GM21526 (cell line): ENCODE data around the gene TTC16.
"Not testable (repeated sequence)": the region's sequence is repeated elsewhere in the genome, so short reads cannot be mapped to it uniquely, and the experiment has no call there.

ENCODE experiments used
- ATAC-seq: cut with Tn5 transposase; IDR thresholded peaks from one replicate; pipeline ENCODE4 v1.9.1; 2021; ENCODE audit warnings: moderate library complexity; ENCODE audit not compliant: unreplicated experiment, low FRiP score

TTC16 gene

DNA sequence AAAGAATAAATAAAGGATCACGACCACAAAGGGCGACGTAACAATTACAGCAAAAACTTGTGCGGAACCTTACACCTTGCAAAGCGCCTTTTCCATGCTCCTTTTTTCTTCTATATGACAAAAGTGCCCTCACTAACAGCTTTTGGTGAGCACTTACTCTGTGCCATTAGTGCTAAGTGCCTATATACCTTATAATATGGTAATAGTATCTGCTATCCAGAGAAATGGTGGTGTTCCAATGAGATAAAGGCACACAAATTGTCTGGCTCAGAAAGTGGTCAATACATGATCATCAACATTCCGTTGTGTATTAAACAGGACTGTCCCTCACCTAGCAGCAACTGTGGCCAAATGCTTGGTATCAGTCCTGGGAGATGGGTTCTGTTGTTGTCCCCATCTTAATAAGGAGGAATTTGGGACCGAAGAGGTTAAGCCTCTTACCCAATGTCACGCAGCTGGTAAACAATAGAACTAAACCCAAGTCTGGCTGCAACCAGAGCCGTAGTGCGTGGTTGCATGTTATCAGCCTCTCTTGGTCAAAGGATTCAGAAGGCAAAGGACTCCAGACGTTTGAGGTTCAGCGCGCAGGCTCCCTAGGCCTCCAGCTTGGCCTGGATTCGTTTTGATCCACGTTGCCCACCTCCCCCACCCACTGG lies 19.8 kb downstream of the TTC16 start:
- no peak for ATAC-seq

DNA sequence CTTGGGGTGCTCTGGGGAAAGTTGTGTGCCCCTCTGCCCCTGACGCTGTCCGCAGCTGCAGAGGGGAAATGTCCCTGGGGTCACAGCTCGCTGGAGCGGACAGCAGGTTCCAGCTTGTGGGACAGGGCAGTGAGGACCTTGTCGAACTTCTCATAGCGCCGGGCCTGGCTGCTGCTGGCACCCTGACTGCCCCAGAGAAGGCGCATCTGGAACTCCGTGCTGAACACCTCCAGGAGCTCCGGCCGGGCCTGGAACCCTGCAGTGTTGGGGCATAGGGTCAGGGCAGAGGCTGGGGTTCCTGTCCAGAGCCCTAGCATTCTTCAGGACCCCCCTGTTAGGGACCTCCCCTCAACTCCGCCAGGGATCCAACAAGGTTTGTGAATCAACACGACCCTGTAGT lies 22.8 kb downstream of the TTC16 start:
- no peak for ATAC-seq

DNA sequence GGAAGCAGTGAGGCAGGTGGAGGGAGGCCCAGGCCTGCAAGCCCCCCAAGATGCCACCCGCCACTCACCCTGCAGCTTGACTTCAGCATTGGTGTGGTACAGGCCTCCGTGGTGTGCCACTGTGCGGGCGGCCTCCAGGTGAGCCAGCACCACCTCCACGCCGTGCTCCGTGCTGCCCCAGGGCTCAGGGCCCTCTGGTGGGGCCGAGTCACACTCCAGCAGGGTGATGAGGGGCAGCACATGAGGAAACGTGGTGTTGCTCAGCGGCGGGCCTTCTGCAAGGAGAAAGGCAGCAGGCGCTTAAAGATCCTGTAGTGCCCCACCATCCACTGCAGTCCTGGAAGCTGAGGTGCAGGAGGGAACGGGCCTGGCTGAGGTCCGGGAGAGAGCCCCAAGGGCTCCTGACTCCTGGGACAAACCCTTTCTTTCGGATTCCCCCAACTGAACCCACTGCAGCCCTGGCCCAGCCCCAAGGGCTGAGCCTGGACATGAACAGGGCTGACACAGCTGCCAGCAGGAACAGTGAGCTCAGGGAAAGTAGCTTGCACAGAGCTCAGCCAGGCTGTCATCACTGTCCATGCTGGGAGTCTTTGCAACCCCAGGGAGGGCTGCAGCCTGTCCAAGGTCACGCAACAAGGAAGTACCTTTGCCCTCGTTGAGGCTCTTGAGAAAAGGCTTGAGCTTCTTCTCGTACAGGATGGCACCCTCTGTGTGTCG lies 23.9 kb downstream of the TTC16 start:
- no peak for ATAC-seq

DNA sequence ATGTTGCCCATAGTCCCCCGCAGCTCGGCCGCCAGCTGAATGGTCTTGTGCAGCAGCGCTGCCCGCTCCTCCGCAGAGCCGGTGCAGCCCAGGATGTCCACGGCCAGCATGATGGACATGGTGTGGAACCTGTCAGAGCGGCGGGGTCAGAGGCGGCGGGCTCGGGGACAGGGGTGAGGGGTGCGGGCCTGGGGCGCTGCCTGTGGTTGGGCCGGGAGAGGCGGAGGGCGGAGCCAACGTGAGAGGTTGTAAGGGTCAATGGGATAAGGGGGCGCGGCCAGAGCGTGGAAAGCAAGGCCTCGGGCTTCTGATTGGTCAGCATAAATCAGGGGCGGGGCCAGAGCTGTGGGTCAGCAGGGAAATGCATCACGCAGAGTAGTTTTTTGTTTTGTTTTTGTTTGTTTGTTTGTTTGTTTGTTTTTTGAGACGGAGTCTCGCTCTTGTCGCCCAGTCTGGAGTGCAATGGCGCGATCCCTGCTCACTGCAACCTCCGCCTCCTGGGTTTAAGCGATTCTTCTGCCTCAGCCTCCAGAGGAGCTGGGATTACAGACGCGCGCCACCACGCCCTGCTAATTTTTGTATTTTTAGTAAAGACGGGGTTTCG lies 26.1 kb downstream of the TTC16 start:
- ATAC-seq, result no peak

DNA sequence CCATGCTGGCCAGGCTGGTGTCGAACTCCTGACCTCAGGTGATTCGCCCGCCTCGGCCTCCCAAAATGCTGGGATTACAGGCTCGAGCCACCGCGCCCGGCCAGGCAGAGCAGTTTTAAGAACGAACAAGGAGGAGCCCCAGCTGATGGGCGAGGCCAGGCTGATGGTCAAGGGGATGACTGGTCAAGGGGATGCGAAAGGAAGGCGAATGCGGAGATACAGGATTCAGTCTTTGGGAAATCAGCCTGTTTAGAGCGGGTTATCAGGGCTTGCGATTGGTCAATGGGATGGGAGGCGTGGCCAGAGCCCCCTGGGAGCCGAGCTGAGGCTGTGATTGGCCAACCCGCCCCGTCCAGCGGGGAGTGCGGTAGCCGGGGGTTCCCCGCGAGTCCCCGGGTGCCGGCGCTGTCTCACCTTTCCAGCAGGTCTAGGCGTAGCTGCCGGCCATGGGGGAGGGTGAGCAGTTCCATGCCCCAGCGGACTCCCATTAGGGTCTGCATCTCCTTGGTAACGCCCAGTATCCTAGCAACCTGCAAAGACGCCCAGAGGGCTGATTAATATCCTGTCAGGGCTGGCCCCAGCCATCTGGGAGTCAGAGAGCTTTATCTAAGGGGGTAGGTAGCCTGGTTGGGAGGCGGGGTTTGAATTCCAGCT lies 26.7 kb downstream of the TTC16 start:
- no peak for ATAC-seq

DNA sequence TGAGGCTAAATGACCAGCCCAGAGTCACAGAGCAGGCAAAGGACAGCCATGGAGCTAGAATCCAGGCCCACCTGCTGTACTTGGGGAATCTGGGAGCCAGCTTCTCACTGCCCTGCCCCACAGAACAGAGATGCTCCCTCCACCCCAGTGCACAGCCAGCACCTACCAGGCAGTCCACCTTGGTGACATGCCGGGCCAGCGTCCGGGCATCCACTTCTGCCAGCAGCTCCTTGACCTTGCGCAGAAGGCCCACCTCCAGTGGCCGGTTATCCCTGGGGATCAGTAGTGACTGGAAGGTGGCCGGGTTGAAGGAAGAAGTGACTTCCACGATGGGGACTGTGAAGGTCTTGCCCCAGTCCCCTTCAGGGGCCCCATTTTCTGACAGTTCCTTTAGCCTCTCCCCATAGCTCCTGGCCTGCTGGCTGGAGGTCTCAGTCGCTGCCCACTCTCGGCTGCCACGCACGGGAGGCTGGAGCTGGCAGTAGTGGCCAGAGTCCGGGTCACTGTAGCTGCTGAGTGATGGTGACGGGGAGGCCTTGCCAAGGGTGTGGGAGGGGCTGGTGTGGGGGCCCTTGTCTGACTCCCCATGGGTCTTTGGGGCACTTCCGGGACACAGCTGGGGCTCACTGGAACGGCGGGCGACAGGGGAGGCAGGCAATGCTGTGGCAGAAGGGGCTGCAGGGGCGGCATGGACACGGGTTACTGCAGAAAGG lies 28.7 kb downstream of the TTC16 start:
- no peak for ATAC-seq

DNA sequence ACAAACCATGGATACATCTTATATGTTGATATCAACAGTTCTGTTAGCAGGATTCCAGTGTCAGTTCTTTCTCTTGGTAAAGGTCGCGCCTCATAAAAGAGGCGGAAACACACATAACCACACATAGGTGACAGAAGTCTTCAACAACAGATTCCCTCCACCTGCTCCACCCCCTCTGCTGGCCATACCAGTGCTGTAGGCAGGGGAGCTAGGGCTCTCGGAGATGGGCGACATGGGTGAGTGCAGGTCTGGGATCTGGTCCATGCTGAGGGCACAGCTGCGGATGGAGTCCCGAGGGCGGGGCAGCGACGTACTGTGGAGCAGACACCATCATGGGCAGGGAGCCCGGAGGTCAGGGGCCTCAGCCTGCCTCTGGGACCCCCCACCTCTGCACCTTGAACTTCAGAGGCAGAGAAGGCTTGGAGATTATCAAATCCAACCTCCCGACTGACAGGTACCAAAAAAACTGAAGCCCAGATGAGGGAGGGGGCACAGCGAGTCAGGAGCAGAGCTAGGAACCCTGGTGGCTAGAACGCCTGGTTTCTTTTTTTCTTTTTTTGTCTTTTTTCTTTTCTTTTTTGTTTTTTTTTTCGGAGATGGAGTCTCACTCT lies 31.2 kb downstream of the TTC16 start:
- ATAC-seq, result no peak

DNA sequence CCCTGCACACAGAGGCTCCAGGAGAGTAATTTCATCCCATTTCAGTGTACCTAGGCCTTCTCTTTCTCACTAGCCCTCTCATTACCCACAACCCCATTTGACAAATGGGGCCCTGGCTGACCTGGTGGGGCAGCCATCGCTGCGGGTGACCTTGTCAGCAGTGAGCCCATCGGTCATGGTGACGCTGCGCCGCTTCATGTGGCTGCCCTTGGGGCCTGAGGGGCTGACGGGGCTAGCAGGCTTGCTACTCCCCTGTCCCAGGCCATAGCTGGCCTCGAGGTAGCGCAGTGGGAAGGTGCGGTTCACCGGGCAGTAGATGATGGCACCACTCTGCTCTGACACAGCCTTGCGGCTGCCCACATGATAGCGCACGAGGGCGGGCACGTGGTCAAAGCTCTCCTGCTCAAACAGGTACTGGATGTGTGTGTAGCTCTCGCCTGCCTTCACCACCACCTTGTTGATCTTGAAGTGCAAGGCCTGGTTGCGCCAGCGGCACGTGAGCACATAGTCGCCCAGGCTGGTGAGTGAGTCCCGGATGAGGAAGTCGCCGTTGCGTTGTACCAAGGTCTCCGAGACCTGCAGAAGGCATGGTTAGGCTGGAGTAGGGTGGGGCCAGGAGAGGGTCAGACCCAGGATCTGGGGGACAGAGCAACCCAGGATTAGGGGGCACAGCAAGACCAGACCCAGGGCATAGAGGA lies 33.4 kb downstream of the TTC16 start:
- ATAC-seq, result no peak

DNA sequence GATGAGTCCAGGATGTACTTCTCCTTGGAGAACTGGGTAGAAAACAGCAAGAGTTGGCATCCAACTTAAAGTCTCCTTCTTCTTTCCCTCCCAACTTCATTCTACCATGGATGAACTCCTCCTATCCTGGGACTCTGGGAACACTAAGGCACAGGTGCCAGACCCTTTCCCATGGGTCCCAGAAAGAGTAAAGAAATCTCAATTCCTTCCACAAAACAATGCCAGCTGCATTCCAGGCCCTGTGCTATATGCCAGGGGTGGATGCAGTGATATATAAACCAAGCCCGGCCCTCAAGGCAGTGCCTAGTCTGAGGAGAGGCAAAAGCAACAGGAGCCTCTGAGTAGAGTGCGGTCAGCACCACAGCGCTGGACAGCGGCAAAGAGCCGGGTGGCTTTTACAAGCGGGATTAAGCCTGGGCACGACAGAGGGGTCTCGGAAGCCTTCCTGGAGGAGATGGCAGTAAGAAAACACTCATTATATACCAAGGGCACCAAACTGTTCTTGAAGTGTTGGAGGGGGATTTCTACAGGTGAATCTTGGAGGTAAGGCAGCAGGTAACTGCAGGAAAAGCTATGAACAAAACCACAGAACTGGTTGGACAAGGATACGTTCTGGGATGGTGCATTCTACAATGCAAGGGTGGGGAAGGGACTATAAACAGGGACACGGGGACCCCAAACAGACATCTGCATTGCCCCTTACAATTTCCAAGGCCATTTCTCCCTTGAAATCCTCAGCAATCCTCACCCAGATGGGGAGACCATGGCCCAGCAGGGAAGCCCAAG lies 35.6 kb downstream of the TTC16 start:
- no peak for ATAC-seq

DNA sequence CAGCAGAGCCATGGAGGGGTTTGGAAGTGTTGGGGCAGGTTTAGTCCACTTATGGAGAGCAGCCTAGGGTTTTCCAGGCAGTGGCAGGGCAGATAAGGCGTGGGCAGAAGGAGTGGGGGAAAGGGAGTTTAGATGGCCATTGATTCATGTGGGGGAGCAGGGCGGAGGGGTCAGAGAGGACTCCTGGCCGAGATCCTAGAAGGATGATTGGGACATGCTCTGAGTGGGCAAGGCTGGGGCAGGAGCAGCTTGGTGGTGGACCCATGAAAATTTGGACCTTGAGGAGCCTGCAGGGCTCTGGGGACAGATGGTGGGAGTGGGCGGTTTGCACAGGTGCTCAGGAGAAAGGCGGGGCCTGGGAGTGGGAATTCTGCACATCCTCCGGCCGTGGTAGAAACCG lies 37.3 kb downstream of the TTC16 start:
- no peak for ATAC-seq

DNA sequence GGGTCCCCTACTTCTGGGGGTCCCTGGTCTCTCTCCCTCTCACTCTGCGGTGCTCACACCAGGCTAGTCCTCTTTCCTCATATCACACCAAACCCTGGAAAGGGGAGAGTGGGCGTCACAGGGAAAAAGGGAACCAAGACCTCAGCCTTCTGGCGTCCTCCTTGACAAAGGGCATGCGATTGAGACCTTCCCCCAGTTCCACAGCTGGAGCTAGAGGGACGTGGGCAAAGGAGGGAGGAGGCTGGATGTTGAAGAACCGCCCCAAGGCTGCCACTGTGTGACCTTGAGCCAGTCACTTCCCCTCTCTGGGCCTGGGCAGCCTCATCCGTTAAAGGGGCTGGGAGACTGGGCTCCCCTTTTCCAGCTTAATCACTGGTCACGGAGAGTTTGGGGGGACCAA lies 37.7 kb downstream of the TTC16 start:
- ATAC-seq, result no peak

DNA sequence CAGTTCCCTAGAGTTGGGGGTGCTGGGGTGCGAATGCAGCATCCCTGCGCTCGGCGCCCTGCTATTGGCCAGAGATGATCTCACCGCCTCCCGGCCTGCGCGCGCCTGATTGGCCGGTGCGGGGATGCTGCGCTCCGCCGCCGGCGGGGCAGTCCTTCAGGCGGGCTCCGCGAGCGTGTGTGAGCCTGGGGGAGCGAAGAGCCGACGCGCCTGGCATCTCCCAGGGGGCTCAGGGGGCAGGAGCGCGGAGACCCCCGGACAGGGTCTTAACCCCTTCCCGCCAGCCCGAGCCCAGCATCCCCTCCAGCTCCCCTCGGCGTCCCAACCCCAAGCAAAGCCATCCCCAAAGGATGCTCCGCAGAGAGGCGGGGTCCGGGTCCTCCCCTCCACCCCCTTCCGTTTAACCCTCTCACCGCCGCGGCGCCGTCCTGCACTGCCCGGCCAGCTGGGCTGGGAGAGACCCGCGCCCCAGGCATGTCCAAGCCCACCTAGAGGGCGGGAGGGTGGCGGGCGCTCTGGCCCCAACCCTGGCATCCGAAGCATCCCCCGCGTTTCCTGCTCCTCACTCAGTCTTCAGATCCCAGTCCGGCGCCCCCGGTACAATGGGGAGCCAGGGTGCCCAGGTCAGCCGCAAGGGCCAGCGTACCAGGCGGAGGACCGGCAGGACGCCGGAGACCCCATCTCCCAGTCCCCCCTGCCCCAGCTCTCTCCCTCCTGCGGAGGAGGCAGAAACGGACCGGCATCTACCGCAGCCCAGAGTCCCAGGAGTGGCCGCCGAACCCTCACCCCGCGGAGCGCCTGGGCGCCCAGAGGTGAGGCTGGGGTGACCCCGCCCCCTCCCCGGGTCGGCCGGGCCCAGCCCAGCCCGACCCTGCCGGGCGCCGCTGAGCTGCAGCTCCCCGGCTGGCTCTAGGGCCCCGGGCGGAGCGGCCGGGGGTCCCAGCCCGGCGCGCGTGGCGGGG lies 38.5 kb downstream of the TTC16 start:
- no peak for ATAC-seq

DNA sequence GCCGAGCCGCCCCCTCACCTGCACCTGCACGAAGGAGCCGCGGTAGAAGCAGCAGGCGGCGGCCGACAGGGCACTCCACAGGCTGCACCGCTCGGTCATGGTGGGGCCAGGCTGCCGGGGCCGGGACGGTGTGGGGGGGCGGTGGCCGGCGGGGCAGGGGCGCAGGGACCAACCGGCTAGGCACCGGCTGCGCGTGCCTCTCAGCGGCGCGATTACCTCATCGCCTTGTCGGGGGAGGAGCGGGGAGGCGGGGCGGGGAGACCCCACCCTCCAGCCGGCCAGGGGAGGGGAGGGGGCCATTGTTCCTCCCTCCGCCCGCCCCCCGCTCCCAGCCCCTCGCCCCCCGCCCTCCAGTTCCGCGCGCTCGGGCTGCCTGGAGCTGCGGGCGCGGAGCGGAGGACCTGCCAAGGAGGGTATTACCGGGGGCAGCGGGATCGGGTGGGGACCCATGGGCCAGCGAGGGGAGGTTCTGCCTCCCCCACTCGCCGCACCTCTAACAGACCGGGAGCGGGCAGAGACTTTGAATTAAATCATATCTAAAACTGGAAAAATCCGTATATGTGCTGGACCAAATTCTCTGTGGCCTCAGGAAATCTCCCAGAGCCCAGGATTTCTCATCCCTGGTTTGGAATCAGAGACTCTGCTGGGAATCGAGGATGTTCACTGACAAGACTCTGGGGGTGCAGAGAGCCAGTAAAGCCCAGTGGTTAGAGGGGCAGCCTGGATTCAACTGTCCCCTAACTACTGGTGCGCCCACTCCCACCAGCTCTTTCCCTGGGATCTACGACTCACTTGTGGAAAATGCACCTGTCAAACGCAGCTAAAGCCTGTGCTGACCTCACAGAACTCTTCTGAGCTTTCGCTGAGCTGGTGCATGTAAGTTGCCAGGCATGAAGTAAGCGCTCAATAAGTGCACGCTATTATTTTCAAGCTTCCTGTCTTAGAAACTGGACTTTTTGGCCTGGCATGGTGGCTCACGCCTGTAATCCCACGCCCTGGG lies 39.5 kb downstream of the TTC16 start:
- ATAC-seq, result no peak

DNA sequence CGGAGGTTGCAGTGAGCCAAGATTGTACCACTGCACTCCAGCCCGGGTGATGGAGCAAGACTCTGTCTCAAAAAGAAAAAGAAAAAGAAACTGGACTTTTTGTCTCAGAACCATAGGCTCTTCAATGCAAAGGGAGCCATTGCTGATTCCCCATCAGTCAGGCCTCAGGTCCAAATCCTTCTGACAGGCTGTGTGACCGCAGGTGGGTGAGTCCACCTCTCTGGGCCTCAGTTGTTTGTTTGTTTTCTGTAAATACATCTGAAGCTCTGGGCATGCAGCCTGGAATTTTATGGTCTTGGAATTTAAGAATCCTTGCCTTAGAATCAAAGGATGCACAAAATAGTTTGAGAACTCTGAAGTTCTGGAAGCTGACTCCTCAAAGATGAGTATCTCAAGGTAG lies 40.4 kb downstream of the TTC16 start:
- ATAC-seq, result no peak

DNA sequence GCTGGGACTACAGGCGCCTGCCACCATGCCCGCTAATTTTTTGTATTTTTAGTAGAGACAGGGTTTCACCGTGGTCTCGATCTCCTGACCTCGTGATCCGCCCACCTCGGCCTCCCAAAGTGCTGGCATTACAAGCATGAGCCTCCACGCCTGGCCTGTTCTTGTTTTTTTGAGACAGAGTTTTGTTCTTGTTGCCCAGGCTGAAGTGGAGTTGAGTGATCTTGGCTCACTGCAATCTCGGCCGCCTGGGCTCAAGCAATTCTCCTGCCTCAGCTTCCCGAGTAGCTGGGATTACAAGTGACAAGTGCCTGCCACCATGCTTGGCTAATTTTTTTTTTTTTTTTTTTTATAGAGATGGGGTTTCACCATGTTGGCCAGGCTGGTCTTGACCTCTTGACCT lies 40.9 kb downstream of the TTC16 start:
- not testable (repeated sequence) for ATAC-seq

DNA sequence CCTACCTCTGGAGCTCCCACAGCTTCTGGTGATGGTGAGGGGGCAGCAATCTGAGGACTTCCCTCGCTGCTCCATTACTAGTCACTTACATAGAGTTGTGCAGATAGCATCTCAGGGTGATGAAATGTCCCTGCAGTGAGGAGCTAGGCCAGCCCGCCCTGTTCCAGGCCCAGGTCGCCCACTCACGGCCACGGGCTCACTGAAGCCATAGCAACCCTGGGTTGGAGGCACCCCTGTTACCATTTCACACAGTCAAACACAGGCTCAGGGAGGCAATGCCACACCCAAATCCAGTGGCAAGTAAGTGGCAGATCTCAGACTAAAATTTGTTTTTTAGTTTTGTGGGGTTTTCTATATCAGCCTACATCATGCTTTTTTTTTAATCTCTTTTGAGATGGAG lies 43.0 kb downstream of the TTC16 start:
- no peak for ATAC-seq

DNA sequence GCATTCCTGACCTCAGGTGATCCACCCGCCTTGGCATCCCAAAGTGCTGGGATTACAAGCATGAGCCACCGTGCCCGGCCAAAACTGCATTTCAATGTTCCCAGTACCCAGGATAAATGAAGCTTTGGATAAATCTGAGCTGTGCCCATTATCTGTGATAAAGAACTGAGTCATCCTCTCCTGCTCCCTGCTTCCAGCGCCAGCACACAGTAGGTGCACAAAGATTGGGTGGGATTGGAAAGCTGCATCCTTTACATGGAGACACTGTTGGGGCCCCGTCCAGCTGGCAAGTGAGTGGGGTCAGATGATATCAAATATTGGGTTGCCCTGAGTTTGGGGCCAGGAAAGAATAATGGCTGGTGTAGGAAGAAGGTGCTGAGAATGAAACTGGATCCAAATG lies 45.2 kb downstream of the TTC16 start:
- no peak for ATAC-seq
